H1 (cell line): ENCODE data around the gene KNOP1. TPM values are rescaled to one million over a fixed set of nuclear protein-coding genes. Genes with fewer than 3 reads are reported as not detected.

Experiments
- CTCF ChIA-PET: fragments of 300-600 bp; sonication (Branson Sonifier 250); formaldehyde crosslinking; loops from one replicate; lab custom pipeline; 2021; ENCODE audit not compliant: partially characterized antibody; lab: Charles Lee
- POLR2A ChIA-PET: fragments of 300-600 bp; sonication (Branson Sonifier 250); formaldehyde crosslinking; loops from one replicate; lab custom pipeline; 2021; ENCODE audit warnings: inconsistent platforms; ENCODE audit not compliant: partially characterized antibody; lab: Charles Lee
- DNase-seq, 2 experiments: peaks; one replicate each; pipeline versions ENCODE4 v3.0.0 to v3.0.0-alpha.2; 2010 to 2022; ENCODE audit warnings: low spot score in 2 of 2, low read depth in 1 of 2, mixed read lengths in 1 of 2
- FAIRE-seq: peaks from 2 replicates; lab custom pipeline; 2011; peaks lifted over from hg19 to GRCh38; lab: Jason Lieb, UNC
- H2AFZ ChIP-seq: 2 replicates; pipeline ENCODE4 v1.8.1; 2012; ENCODE audit warnings: low read length, inconsistent platforms
- H2AK5ac ChIP-seq: 2 replicates; pipeline ENCODE4 v1.6.1; 2013; ENCODE audit warnings: low read depth, low read length
- H2BK120ac ChIP-seq: replicated peaks from 2 replicates; pipeline ENCODE3; 2013; ENCODE audit warnings: low read depth, low read length, inconsistent platforms
- H2BK12ac ChIP-seq: 2 replicates; pipeline ENCODE4 v1.6.1; 2013; ENCODE audit warnings: low read depth, low read length
- H2BK15ac ChIP-seq: 2 replicates; pipeline ENCODE4 v1.6.1; 2013; ENCODE audit warnings: low read length
- H2BK20ac ChIP-seq: 2 replicates; pipeline ENCODE4 v1.6.1; 2013; ENCODE audit warnings: low read length
- H2BK5ac ChIP-seq: 2 replicates; pipeline ENCODE4 v1.6.1; 2013; ENCODE audit warnings: low read depth, low read length
- H3K14ac ChIP-seq: 2 replicates; pipeline ENCODE4 v1.6.1; 2013; ENCODE audit warnings: inconsistent platforms; ENCODE audit not compliant: insufficient read length
- H3K18ac ChIP-seq: 2 replicates; pipeline ENCODE4 v1.6.1; 2013; ENCODE audit warnings: low read length; ENCODE audit errors: extremely low read depth
- H3K23ac ChIP-seq: 2 replicates; pipeline ENCODE4 v1.6.1; 2013; ENCODE audit warnings: inconsistent platforms; ENCODE audit not compliant: insufficient read length
- H3K23me2 ChIP-seq: 2 replicates; pipeline ENCODE4 v1.6.1; 2013; ENCODE audit warnings: low read depth, low read length
- H3K27ac ChIP-seq: 2 replicates; pipeline ENCODE4 v1.6.1; 2011; ENCODE audit warnings: low read depth, low read length, inconsistent platforms
- H3K27me3 ChIP-seq, 4 experiments: replicated peaks in 1 of 4; 1 replicate in 1 of 4; 2 replicates in 3 of 4; pipeline versions ENCODE4 v1.6.1 to v1.8.1; 2011 to 2013; ENCODE audit warnings: low read length in 3 of 4, mild to moderate bottlenecking in 3 of 4, inconsistent platforms in 2 of 4, mixed read lengths in 2 of 4, moderate library complexity in 1 of 4; ENCODE audit not compliant: control insufficient read depth in 3 of 4, insufficient read depth in 3 of 4; ENCODE audit errors: extremely low read depth in 1 of 4
- H3K36me3 ChIP-seq, 4 experiments: 2 replicates each; pipeline versions ENCODE4 v1.6.1 to v1.8.1; 2011 to 2013; ENCODE audit warnings: mild to moderate bottlenecking in 4 of 4, low read length in 3 of 4, moderate library complexity in 2 of 4, control low read depth in 1 of 4, inconsistent platforms in 1 of 4; ENCODE audit not compliant: insufficient read depth in 4 of 4, control insufficient read depth in 2 of 4
- H3K4ac ChIP-seq: replicated peaks from 2 replicates; pipeline ENCODE3; 2013; ENCODE audit warnings: low read length, low read depth, mixed read lengths, inconsistent platforms; ENCODE audit not compliant: insufficient read length
- H3K4me1 ChIP-seq, 4 experiments: replicated peaks in 1 of 4; 1 replicate in 1 of 4; 2 replicates in 3 of 4; pipeline versions ENCODE4 v1.6.1 to v1.8.1; 2011 to 2013; ENCODE audit warnings: low read length in 3 of 4, inconsistent platforms in 2 of 4, mixed read lengths in 1 of 4; ENCODE audit not compliant: insufficient read depth in 4 of 4, control insufficient read depth in 3 of 4
- H3K4me2 ChIP-seq, 2 experiments: 2 replicates each; pipeline versions ENCODE4 v1.6.1 to v1.8.1; 2011 to 2013; ENCODE audit warnings: low read depth in 2 of 2, low read length in 2 of 2, control low read depth in 1 of 2, inconsistent platforms in 1 of 2, mild to moderate bottlenecking in 1 of 2; ENCODE audit not compliant: insufficient read depth in 1 of 2
- H3K4me3 ChIP-seq, 4 experiments: fragments of 200-600, 300-600 bp in 1 of 4; sonication (generic), shearing (Covaris generic), sonication (Bioruptor Twin) in 1 of 4; 2 replicates each; pipeline versions ENCODE4 v1.5.1 to v1.8.1; 2011 to 2016; ENCODE audit warnings: low read length in 4 of 4, low read depth in 3 of 4, control low read depth in 2 of 4, inconsistent platforms in 2 of 4, mild to moderate bottlenecking in 2 of 4, mixed read lengths in 1 of 4, moderate library complexity in 1 of 4; ENCODE audit not compliant: insufficient read depth in 2 of 4; ENCODE audit errors: extremely low read depth in 1 of 4
- H3K56ac ChIP-seq: replicated peaks from 2 replicates; pipeline ENCODE3; 2013; ENCODE audit warnings: low read depth, mild to moderate bottlenecking, mixed read lengths, low read length, inconsistent platforms; ENCODE audit not compliant: insufficient read length
- H3K79me1 ChIP-seq: 2 replicates; pipeline ENCODE4 v1.6.1; 2013; ENCODE audit warnings: low read depth, low read length, control low read depth
- H3K79me2 ChIP-seq, 2 experiments: 2 replicates each; pipeline versions ENCODE4 v1.6.1 to v1.8.1; 2012 to 2013; ENCODE audit warnings: low read length in 2 of 2, mild to moderate bottlenecking in 2 of 2, inconsistent platforms in 1 of 2; ENCODE audit not compliant: insufficient read depth in 2 of 2, control insufficient read depth in 1 of 2
- H3K9ac ChIP-seq, 4 experiments: replicated peaks in 1 of 4; 1 replicate in 1 of 4; 2 replicates in 3 of 4; pipeline versions ENCODE4 v1.6.1 to v1.8.1; 2011 to 2013; ENCODE audit warnings: low read depth in 3 of 4, low read length in 3 of 4, control low read depth in 2 of 4, mild to moderate bottlenecking in 2 of 4, moderate library complexity in 2 of 4, inconsistent platforms in 1 of 4; ENCODE audit errors: extremely low read depth in 1 of 4
- H3K9me3 ChIP-seq, 2 experiments: 2 replicates each; pipeline versions ENCODE4 v1.6.1 to v1.8.1; 2012 to 2013; ENCODE audit warnings: mild to moderate bottlenecking in 2 of 2, moderate library complexity in 2 of 2, control low read depth in 1 of 2, inconsistent platforms in 1 of 2, low read depth in 1 of 2, low read length in 1 of 2, mixed read lengths in 1 of 2; ENCODE audit not compliant: insufficient read depth in 2 of 2
- H4K20me1 ChIP-seq, 2 experiments: replicated peaks in 1 of 2; 2 replicates each; pipeline versions ENCODE3 to v1.8.1; 2011 to 2013; ENCODE audit warnings: inconsistent platforms in 2 of 2, low read length in 2 of 2, mild to moderate bottlenecking in 1 of 2; ENCODE audit not compliant: insufficient read depth in 2 of 2, control insufficient read depth in 1 of 2
- H4K5ac ChIP-seq: 2 replicates; pipeline ENCODE4 v1.6.1; 2013; ENCODE audit warnings: low read length, low read depth, mixed read lengths, inconsistent platforms; ENCODE audit not compliant: insufficient read length
- H4K8ac ChIP-seq: 2 replicates; pipeline ENCODE4 v1.8.0; 2013; ENCODE audit warnings: mild to moderate bottlenecking, moderate library complexity, low read length, inconsistent platforms; ENCODE audit not compliant: insufficient read depth; ENCODE audit errors: extremely low read depth
- H4K91ac ChIP-seq: replicated peaks from 2 replicates; pipeline ENCODE3; 2013; ENCODE audit warnings: low read length, mixed read lengths, inconsistent platforms; ENCODE audit not compliant: insufficient read length
- BCL11A ChIP-seq, 2 experiments: IDR thresholded peaks; one replicate each; pipeline ENCODE4 v1.6.1; 2011; ENCODE audit warnings: low read depth in 2 of 2, low read length in 2 of 2, mild to moderate bottlenecking in 2 of 2
- HDAC2 ChIP-seq, 2 experiments: fragments of 300-600 bp in 1 of 2; sonication (generic) in 1 of 2; IDR thresholded peaks; 2 replicates each; pipeline ENCODE4 v1.6.1; 2011 to 2012; ENCODE audit warnings: low read depth in 2 of 2, low read length in 2 of 2, mild to moderate bottlenecking in 2 of 2, moderate library complexity in 2 of 2, borderline replicate concordance in 1 of 2, inconsistent platforms in 1 of 2
- NANOG ChIP-seq: IDR thresholded peaks from 2 replicates; pipeline ENCODE4 v1.6.1; 2011; ENCODE audit warnings: low read length, low read depth, mild to moderate bottlenecking, inconsistent platforms; ENCODE audit not compliant: insufficient read depth, poor library complexity, severe bottlenecking
- WGBS, 2 experiments: shearing (Covaris generic) in 1 of 2; methylation state at CpG; one replicate each; pipeline versions ENCODE4 v1.1.6 to v1.1.7; 2013 to 2015; ENCODE audit warnings: low lambda C conversion rate in 2 of 2, mixed read lengths in 2 of 2, inconsistent platforms in 1 of 2, low coverage in 1 of 2, missing lambda C conversion rate in 1 of 2; ENCODE audit not compliant: insufficient replicate concordance in 2 of 2, insufficient coverage in 1 of 2, insufficient read length in 1 of 2; ENCODE audit errors: extremely low coverage in 1 of 2, missing lambda C conversion rate in 1 of 2; 5-methylcytosine and 5-hydroxymethylcytosine counted together
- polyA plus RNA-seq, 7 experiments: library from polyadenylated mRNA; depleted of rRNA in 3 of 7; stranded (reverse) in 5 of 7; unstranded in 2 of 7; fragments of >200 nt in 5 of 7; fragments of 200-250 nt in 2 of 7; gene quantifications; 1 replicate in 5 of 7; 2 replicates in 1 of 7; 4 replicates in 1 of 7; pipeline versions ENCODE4 v1.2.1 to v1.2.3, GENCODE V29; 2011 to 2013; ENCODE audit warnings: missing spikeins in 2 of 7, mixed read lengths in 2 of 7
- total RNA-seq: library from RNA; stranded (reverse); fragmentation: NEBNext Ultra II Directional; extraction: Animal tissue kit (Norgen Biotek cat#: 25700); gene quantifications from 2 replicates; pipeline ENCODE4 v1.2.1, GENCODE V29; 2021
- TF ChIP-seq, protein P1 (sequence below): IDR thresholded peaks from 2 replicates; pipeline ENCODE4 v1.6.1; 2012; ENCODE audit warnings: inconsistent platforms

KNOP1 gene
- total and polyA plus RNA-seq, 2 of the 8 experiments (the other 6 are each of a cell fraction or from before 2014, with no cell fraction given): 21.6 to 87.9 TPM

DNA sequence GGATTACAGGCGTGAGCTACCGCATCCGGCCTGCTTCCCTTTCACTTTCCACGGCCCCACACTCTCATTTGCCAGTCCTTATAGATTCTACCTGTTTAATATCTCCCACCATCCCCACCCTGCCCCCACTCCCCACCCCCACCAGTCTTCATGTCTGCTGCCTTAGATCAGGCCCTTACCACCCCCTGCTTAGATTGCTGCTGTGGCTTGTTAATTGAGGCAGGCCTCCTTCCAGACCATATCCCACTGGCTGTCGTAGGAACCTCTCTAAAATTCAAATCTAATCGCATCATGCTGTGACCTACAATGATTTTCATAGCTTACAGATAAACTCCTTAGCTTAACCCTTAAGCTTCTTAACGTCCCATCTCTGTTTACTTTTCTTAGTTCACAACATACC lies 5.0 kb upstream of the KNOP1 start:
- no peak overlapping the region for H2BK120ac ChIP-seq
- POLR2A ChIA-PET: interaction anchor here (1.1 to 1.9 kb wide), 6 partner anchors 12 to 168 kb away, joined by 3 to 5 read pairs (median 4); partner anchors contain the start of gene VPS35L
- no peak overlapping the region for H3K23ac ChIP-seq
- no peak overlapping the region for H4K5ac ChIP-seq
- FAIRE-seq: no peak
- no peak overlapping the region for H3K4ac ChIP-seq
- no peak overlapping the region for H3K18ac ChIP-seq
- H3K23me2 ChIP-seq: peaks cover 5% of the 10 kb centered on the region
- no peak overlapping the region for H3K4me3 ChIP-seq
- H3K27ac ChIP-seq: no peak overlapping the region
- no peak overlapping the region for H3K56ac ChIP-seq
- H3K9me3 ChIP-seq: no peaks in the 10 kb centered on the region
- TF ChIP-seq NANOG (no peak), HDAC2 (IDR thresholded peaks at IDR 0.05; ENCODE audit: borderline replicate concordance in 1 of 2, low read depth in 2 of 2, low read length in 2 of 2) (no peak), BCL11A (IDR thresholded peaks at IDR 0.05; ENCODE audit: low read depth in 2 of 2, low read length in 2 of 2) (no peak)
- TF ChIP-seq, protein P1, sequence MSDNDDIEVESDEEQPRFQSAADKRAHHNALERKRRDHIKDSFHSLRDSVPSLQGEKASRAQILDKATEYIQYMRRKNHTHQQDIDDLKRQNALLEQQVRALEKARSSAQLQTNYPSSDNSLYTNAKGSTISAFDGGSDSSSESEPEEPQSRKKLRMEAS: no peak
- H3K4me2 ChIP-seq: peak overlapping the region in 1 of 2 experiments; percentile 31; a peak in 1 of 4 replicates
- H2BK12ac ChIP-seq: no peak overlapping the region
- H2BK15ac ChIP-seq: no peak overlapping the region
- H3K36me3 ChIP-seq: no peaks in the 10 kb centered on the region
- no peak overlapping the region for H2AFZ ChIP-seq
- DNase-seq: no peak
- CTCF ChIA-PET: interaction anchor here (0.7 to 0.8 kb wide), 3 partner anchors 9 to 187 kb away, joined by 3 to 4 read pairs (median 4); no protein-coding TSS in a partner anchor
- H4K91ac ChIP-seq: no peak overlapping the region
- H3K27me3 ChIP-seq: no peaks in the 10 kb centered on the region
- no peak overlapping the region for H3K14ac ChIP-seq
- 82% methylated on average over 6 of the region's 7 CpGs; no CpG with 5 or more reads in 1 of the 2 experiments for WGBS, 2 experiments
- no peak overlapping the region for H2AK5ac ChIP-seq
- H3K9ac ChIP-seq: no peak overlapping the region
- H3K79me1 ChIP-seq: no peaks in the 10 kb centered on the region; the same call in 1 of the 2 replicates
- no peak overlapping the region for H4K8ac ChIP-seq
- H4K20me1 ChIP-seq: no peaks in the 10 kb centered on the region
- peaks cover 0 to 18% of the 10 kb centered on the region in 2 experiments; a peak in 2 of 4 replicates for H3K79me2 ChIP-seq
- H3K4me1 ChIP-seq: peaks cover 0 to 6% (median 4%) of the 10 kb centered on the region in 4 experiments; a peak in 5 of 7 replicates
- H2BK5ac ChIP-seq: no peak overlapping the region
- no peak overlapping the region for H2BK20ac ChIP-seq
